Measurements from ENCODE around the gene TAC1. TPM values are rescaled to one million over a fixed set of nuclear protein-coding genes. Genes with fewer than 3 reads are reported as not detected.

The TAC1 gene
- total RNA-seq, 2 experiments from 2014 or later, result not detected

GRCh38 chr7:97694355-97694754, 37.5 kb upstream of the TAC1 start:
- no peaks in the 10 kb centered on the region for H3K4me1 Mint-ChIP-seq (ENCODE audit: low read depth)
- ATAC-seq (ENCODE audit: poor library complexity) (no peak), DNase-seq (no peak)
- Histone ChIP-seq H3K27me3 (ENCODE audit: control insufficient read depth in 1 of 2, insufficient read depth in 2 of 2, low read length in 2 of 2) (no peaks in the 10 kb centered on the region), H3K4me3 (ENCODE audit: low read length) (no peak overlapping the region), H3K36me3 (ENCODE audit: insufficient read depth, low read length) (no peaks in the 10 kb centered on the region), H3K9me3 (ENCODE audit: control insufficient read depth in 1 of 2, insufficient read depth in 1 of 2, low read length in 2 of 2) (peaks cover 0 to 9% of the 10 kb centered on the region in 2 experiments), H3K27ac (ENCODE audit: low read depth in 1 of 2, low read length in 2 of 2) (no peak overlapping the region), H3K4me1 (ENCODE audit: insufficient read depth, low read length) (no peaks in the 10 kb centered on the region)
- no peak overlapping the region for H3K4me3 Mint-ChIP-seq
- intact Hi-C loops (cut with DNase I, micrococcal nuclease), result no loop called here
- TF ChIP-seq CTCF (IDR thresholded peaks at IDR 0.05), result no peak
- peaks cover 21% of the 10 kb centered on the region for H3K27me3 Mint-ChIP-seq
- H3K9me3 Mint-ChIP-seq, result no peaks in the 10 kb centered on the region
- no peaks in the 10 kb centered on the region for H3K36me3 Mint-ChIP-seq (ENCODE audit: low read depth)
- ChIA-PET POLR2A (no interaction called here), CTCF (interaction anchor here (0.6 kb wide), 1 partner anchor 22 kb away, joined by 5 read pairs; no protein-coding TSS in a partner anchor)
- no peak overlapping the region for H3K27ac Mint-ChIP-seq

- ChIA-PET CTCF (no interaction called here), POLR2A (no interaction called here)
- DNase-seq (no peak), ATAC-seq (ENCODE audit: poor library complexity) (no peak)
- no peak for TF ChIP-seq CTCF (IDR thresholded peaks at IDR 0.05)
- Mint-ChIP-seq H3K4me1 (ENCODE audit: low read depth) (no peaks in the 10 kb centered on the region), H3K9me3 (peaks cover 5% of the 10 kb centered on the region), H3K27me3 (peaks cover 21% of the 10 kb centered on the region), H3K36me3 (ENCODE audit: low read depth) (no peaks in the 10 kb centered on the region), H3K27ac (no peak overlapping the region), H3K4me3 (no peak overlapping the region)
- Histone ChIP-seq H3K27ac (ENCODE audit: low read depth in 1 of 2, low read length in 2 of 2) (no peak overlapping the region), H3K4me1 (ENCODE audit: insufficient read depth, low read length) (no peaks in the 10 kb centered on the region), H3K36me3 (ENCODE audit: insufficient read depth, low read length) (no peaks in the 10 kb centered on the region), H3K4me3 (ENCODE audit: low read length) (no peak overlapping the region), H3K27me3 (ENCODE audit: control insufficient read depth in 1 of 2, insufficient read depth in 2 of 2, low read length in 2 of 2) (no peaks in the 10 kb centered on the region), H3K9me3 (ENCODE audit: control insufficient read depth in 1 of 2, insufficient read depth in 1 of 2, low read length in 2 of 2) (peaks cover 0 to 16% of the 10 kb centered on the region in 2 experiments)
- intact Hi-C loops (cut with DNase I, micrococcal nuclease), result no loop called here
These were observed 34.5 kb upstream of the TAC1 start for GRCh38 chr7:97697396-97697795.

- no peaks in the 10 kb centered on the region for H3K36me3 Mint-ChIP-seq (ENCODE audit: low read depth)
- H3K36me3 ChIP-seq (ENCODE audit: insufficient read depth, low read length), result no peaks in the 10 kb centered on the region
- H3K9me3 ChIP-seq (ENCODE audit: control insufficient read depth in 1 of 2, insufficient read depth in 1 of 2, low read length in 2 of 2), result no peaks in the 10 kb centered on the region
- peaks cover 22% of the 10 kb centered on the region for H3K27me3 Mint-ChIP-seq
- TF ChIP-seq CTCF (IDR thresholded peaks at IDR 0.05), result no peak
- CTCF ChIA-PET, result no interaction called here
- intact Hi-C loops (cut with DNase I, micrococcal nuclease), result no loop called here
- no peak for ATAC-seq (ENCODE audit: poor library complexity)
- no peak for DNase-seq
- no peak overlapping the region for H3K27ac ChIP-seq (ENCODE audit: low read depth in 1 of 2, low read length in 2 of 2)
- H3K9me3 Mint-ChIP-seq, result no peaks in the 10 kb centered on the region
- H3K4me3 Mint-ChIP-seq, result no peak overlapping the region
- H3K4me3 ChIP-seq (ENCODE audit: low read length), result no peak overlapping the region
- H3K27ac Mint-ChIP-seq, result no peak overlapping the region
- H3K27me3 ChIP-seq (ENCODE audit: control insufficient read depth in 1 of 2, insufficient read depth in 2 of 2, low read length in 2 of 2), result no peaks in the 10 kb centered on the region
- no peaks in the 10 kb centered on the region for H3K4me1 ChIP-seq (ENCODE audit: insufficient read depth, low read length)
- no peaks in the 10 kb centered on the region for H3K4me1 Mint-ChIP-seq (ENCODE audit: low read depth)
- POLR2A ChIA-PET, result no interaction called here
These were observed 9.5 kb upstream of the TAC1 start for GRCh38 chr7:97722386-97722785.
